ENCODE data around the gene ULBP2.

GRCh38 chr6:149984773-149985172 is 43.0 kb downstream of the ULBP2 start:
- TF ChIP-seq CTCF (IDR thresholded peaks at IDR 0.05; ENCODE audit: low read depth, low read length) (no peak), EZH2phosphoT487 (IDR thresholded peaks at IDR 0.05; ENCODE audit: low read depth) (no peak)

Measured in OCI-LY3 (cell line).